CD4-positive, alpha-beta T cell treated with Interleukin-15 for 4 hours (primary cell): ENCODE measurements around the gene P4HB.

ENCODE experiments used
- DNase-seq: peaks from one replicate; pipeline ENCODE4 v3.0.0-alpha.2; 2020; ENCODE audit warnings: low spot score

The P4HB gene

GRCh38 chr17:81810892-81811704 lies 49.2 kb downstream of the P4HB start:
- DNase-seq, result no peak

GRCh38 chr17:81810476-81810875 lies 49.9 kb downstream of the P4HB start:
- no peak for DNase-seq

GRCh38 chr17:81809556-81809998 lies 50.8 kb downstream of the P4HB start:
- DNase-seq, result no peak

GRCh38 chr17:81808778-81809555 lies 51.4 kb downstream of the P4HB start:
- no peak for DNase-seq

GRCh38 chr17:81807839-81808238 lies 52.5 kb downstream of the P4HB start:
- no peak for DNase-seq

GRCh38 chr17:81807210-81807719 lies 53.1 kb downstream of the P4HB start:
- no peak for DNase-seq

GRCh38 chr17:81806461-81807209 lies 53.7 kb downstream of the P4HB start:
- no peak for DNase-seq

GRCh38 chr17:81805707-81806460 lies 54.5 kb downstream of the P4HB start:
- DNase-seq, result no peak

GRCh38 chr17:81804559-81805399 lies 55.6 kb downstream of the P4HB start:
- no peak for DNase-seq

GRCh38 chr17:81803728-81804558 lies 56.4 kb downstream of the P4HB start, which contains the start of gene GCGR:
TSS of gene GCGR (plus strand) at chr17:81804150. CDS start at chr17:81809019, 4,869 bp downstream.
- no peak for DNase-seq

- DNase-seq, result no peak
These were observed 57.3 kb downstream of the P4HB start for GRCh38 chr17:81802856-81803643.

- DNase-seq, result no peak
These were observed 58.1 kb downstream of the P4HB start for GRCh38 chr17:81802048-81802758.

- no peak for DNase-seq
These were observed 59.0 kb downstream of the P4HB start for GRCh38 chr17:81801327-81801726.

GRCh38 chr17:81794509-81794908 lies 65.8 kb downstream of the P4HB start:
- no peak for DNase-seq

GRCh38 chr17:81794074-81794476 lies 66.3 kb downstream of the P4HB start:
- DNase-seq, result no peak
